GM18858 (cell line): ENCODE results near the gene ACRV1.

Source experiments
- ATAC-seq: cut with Tn5 transposase; IDR thresholded peaks from one replicate; pipeline ENCODE4 v1.9.1; 2021; ENCODE audit not compliant: unreplicated experiment

Gene ACRV1

DNA sequence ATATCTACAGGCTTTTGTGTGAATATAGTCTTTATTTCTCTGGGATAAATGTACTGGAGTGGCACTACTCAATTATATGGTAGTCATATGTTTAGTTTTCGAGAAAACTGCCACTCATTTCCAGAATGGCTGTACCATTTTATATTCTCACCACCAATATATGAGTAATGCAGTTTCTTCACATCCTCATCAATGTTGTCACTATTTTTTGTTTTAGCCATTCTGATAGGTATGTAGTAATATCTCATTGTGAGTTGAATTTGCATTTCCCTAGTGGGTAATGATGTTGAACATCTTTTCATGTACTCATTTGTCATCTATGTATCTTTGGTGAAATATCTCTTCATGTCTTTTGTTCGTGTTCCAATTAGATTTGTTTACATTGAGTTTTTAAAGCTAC, 18.0 kb downstream of the ACRV1 start:
- ATAC-seq = no peak

DNA sequence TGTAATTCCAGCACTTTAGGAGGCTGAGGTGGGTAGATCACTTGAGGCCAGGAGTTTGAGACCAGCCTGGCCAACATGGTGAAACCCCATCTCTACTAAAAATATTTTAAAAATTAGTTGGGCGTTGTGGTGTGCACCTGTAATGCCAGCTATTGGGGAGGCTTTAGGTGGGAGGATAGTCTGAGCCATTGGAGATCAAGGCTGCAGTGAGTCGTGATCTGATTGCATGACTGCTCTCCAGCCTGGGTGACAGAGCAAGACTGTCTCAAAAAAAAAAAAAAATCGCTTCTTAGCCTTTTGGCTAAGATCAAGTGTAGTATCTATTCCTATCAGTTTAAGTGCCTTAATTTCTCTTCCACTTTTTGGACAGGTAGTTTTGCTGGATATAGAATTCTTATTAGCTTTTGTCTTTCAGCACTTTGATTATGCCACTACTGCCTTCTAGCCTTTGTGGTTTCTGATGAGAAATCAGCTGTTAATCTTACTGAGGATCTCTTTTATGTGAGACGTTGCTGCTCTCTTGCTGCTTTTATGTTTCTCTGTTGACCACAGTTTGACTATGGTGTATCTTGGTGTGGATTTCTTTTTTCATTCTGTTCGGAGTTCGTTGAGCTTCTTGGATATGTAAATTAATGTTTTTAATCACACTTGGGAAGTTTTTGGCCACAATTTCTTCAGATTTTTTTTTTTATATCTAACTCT, 31.0 kb downstream of the ACRV1 start:
- ATAC-seq = no peak

DNA sequence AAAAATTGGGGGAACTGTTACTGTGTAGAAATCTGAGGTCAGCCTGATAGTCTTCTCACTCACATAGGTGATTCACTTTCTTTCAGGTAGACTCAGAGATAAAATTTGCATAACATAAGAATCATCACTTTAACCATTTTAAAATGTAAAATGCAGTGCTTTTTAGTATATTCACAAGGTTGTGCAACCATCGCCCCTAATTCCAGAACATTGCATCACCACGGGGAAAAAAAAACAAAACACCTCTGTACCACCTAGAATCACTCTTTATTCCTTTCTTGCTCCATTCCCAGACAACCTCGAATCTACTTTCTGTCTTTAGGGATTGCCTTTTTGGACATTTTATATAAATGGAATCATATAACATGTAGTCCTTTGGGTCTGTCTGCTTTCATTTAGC, 34.8 kb downstream of the ACRV1 start:
- ATAC-seq = no peak

DNA sequence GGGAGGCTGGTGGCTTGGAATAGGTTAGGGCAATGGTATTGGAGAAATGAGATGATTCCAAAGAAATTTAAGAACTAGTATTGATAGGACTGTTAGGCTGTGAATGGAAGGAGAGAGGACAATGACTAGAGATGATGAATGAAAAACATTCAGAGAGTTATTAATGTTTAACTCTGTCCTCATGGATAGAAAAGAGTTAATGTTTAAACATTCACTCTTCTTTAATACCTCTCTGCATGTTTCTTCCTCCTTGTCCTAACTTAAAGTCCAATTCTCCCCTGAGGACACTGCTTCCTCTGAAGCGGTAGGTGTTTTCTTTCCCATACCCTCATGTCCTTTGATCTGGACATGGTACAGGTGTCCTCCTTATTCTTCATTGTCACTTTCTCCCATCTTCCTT, 42.3 kb downstream of the ACRV1 start:
- no peak for ATAC-seq

DNA sequence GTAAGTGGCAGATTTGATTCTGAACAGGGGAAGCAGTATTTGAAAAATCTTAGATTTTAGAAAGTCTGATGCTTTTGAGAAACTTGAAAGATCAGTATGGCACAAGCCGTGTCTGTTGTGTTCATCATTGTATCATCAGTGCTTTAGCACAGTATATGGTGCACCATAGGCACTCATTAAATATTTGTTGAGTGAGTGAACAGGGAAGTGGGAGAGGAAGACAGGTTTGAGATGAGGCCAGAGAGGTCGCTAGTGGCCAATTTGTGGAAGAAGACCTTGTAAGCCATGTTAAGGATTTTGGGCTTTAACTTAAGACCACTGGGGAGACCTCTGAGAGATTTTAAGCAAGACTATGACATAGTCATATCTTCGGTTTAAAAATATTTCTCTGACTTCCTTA, 42.8 kb downstream of the ACRV1 start:
- ATAC-seq = no peak

DNA sequence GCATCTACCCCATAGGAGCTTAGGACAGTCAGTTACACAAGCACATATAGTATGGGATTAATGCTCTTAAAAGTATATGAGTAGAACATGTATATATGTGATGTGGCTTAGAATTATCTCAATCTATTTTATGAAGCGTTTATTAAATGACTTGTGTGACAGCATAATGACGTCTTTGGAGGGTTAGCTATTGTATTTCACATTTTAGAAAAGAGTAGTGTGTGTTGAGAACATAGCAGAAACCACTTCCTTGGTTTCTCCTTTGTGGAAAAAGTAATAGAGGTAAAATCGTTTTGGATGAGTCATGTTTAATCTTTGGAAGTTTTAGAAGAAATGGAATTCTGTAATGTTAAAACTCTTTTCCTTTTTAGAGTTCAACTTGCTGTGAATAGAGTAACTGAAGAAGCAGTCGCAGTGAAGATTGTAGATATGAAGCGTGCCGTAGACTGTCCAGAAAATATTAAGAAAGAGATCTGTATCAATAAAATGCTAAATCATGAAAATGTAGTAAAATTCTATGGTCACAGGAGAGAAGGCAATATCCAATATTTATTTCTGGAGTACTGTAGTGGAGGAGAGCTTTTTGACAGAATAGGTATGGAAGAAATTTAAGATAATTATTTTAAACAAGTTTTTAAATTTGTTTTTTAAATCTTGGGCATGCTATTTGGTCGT, 53.3 kb downstream of the ACRV1 start:
- no peak for ATAC-seq

DNA sequence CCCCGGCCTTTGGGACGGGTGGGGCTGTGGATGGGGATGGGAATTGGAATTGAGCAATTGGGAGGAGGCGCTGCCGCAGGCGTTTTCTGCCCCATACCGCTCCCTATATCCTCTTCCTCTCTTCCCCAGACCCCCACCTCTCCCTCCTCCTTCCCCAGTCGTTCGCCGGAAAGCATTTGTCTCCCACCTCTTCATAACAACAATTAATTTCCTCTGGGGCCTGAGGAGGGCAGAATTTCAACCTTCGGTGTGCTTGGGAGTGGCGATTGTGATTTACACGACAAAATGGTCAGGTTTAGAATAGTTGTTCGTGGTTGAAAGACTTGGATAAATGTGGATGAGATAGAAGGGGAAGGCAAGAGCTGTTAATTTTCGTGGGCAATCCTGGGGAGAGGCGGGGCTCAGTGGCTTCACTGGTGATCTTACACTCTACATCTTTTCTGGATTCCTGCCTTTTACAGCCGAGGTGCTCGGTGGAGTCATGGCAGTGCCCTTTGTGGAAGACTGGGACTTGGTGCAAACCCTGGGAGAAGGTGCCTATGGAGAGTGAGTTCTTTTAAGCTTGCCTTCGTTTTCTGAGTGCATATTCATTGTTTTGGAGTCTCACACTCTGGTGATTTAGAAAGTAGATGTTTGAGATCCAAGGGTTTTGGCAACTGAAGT, 54.2 kb downstream of the ACRV1 start:
- ATAC-seq = no peak

DNA sequence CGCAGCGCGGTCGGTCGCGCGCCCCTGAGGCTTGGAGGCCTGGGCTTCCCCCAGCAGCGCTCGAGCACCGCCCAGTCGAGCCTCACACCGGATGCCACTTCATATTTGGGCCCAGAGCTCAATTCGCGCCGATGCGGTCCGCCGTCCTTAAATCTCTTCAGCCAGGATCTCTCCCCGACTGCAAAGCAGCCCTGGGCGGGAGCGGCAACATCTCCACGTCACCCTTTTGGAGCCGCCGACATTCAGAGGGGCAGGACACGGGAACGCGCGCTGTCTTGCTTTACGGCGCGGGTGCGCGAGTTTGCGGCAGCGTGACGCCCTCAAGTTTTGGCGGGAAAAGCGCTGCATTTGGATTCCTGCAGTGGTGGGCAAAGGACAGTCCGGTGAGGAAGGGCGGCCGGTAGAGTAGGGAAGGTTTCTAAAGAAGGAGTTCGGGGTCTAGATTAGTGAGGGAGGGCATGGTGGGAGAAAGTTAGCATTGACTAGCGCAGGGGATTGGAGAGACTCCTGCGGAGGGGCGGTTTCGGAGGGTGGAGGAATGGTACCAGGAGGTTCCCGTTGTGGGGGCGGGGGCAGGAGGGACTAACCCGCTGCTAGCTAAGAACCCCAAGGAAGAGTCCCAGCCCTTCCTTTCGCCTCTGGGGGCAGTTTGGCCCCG, 54.9 kb downstream of the ACRV1 start:
- ATAC-seq = peak; percentile 62

DNA sequence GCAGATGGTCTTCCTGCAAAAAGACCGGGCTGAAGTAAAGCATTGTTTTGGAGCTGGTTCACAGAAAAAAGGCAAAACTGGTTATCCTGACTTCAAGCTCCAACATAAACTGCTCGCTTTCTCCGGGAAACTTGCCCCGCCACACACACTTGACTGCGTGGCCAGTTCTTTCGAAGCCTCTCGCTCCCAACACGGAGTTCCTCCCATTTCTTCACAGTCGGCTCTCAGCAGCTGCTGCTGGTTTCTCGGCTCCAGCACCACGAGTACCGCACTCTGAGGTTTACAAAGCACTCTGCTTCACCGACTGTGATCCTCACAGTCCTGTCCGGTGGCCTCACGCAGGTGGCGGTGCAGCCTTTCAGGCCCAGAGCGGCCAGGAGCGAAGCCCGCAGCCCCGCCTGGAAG, 55.4 kb downstream of the ACRV1 start:
- ATAC-seq = peak; percentile 3

DNA sequence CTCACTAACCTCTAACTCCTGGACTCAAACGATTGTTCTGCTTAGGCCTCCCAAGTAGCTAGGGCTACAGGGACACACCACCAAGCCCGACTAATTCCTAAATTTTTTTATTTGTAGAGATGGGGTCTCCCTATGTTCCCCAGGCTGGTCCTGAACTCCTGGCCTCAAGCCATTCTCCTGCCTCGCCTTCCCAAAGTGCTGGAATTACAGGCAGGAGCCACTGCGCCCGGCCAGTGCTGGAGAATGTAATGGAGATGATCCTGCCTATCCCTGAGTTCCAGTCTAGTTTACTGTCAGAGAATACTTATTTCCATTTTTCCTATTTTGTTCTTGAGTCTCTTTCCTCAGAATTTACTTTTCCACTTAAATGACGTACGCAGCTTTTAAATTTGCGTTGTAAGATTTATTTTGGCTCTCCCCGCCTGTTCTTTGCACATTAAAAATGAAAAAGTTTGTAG, 55.9 kb downstream of the ACRV1 start, which contains the start of gene CHEK1:
TSS of gene CHEK1 (plus strand) at position 408 of the 458 bp plus-strand sequence. CDS start 1,606 bp downstream, outside the sequence.
- ATAC-seq = no peak

DNA sequence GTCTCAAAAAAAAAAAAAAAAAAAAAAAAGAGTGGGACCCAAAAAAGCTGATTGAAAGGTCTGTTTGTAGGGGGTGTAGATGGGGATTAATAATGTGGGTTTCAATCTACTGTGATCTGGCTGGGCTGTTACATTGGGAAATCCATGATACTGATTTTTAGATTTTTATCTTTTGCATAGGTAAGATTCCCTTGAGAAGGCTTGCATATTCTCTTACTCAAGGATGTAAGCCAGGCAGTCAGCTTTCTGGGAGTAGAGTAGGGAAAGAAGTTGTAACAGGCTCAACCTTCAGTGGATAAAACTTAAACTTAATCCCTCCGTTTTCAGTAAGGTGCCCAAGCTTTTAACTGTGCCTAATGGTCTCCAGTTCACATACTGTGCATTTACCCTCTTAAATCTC, 57.6 kb downstream of the ACRV1 start:
- ATAC-seq = no peak

DNA sequence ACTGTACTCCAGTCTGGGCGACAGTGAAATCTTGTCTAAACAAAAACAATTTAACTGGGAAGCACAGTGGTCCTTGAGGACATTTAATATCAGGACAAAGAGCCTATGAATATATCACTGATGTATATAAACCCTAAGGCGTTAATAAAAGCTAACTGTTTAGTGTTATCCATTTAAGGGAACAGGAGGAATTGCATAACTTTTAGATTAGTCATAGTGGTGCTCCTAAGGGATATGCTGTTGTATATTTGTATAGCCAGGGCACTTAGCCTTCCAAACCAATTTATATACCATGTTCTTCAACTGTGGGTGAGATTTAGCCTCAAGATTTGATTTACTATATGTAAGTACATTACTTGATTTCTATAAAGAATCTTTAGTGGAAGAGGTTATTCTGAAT, 58.7 kb downstream of the ACRV1 start:
- ATAC-seq = no peak
